Lower leg skin (tissue), 4 donors: ENCODE data around the gene MRPL32. TPM values are rescaled to one million over a fixed set of nuclear protein-coding genes. Genes with fewer than 3 reads are reported as not detected.
"Not testable (repeated sequence)": the region's sequence is repeated elsewhere in the genome, so short reads cannot be mapped to it uniquely, and the experiment has no call there.

Source experiments
- DNase-seq, 2 donors: peaks; one replicate each; pipeline ENCODE4 v3.0.0-alpha.2; 2019; ENCODE audit warnings: low spot score in 2 of 2
- H3K4me3 ChIP-seq: fragments of 200-600 bp; sonication (generic); 2 replicates; pipeline ENCODE4 v1.5.1; 2017; ENCODE audit warnings: mild to moderate bottlenecking, low read depth; ENCODE audit not compliant: poor library complexity, severe bottlenecking
- CTCF ChIP-seq, 3 donors: fragments of 450-650 bp; IDR thresholded peaks; one replicate each; pipeline ENCODE4 v1.5.1; 2016; ENCODE audit warnings: antibody characterized with exemption in 3 of 3, mild to moderate bottlenecking in 3 of 3, moderate library complexity in 2 of 3
- POLR2A ChIP-seq, 2 donors: fragments of 450-650 bp; IDR thresholded peaks; one replicate each; pipeline ENCODE4 v1.6.1; 2016 to 2017; ENCODE audit warnings: antibody characterized with exemption in 2 of 2, mild to moderate bottlenecking in 1 of 2, moderate library complexity in 1 of 2
- WGBS, 2 donors: methylation state at CpG; one replicate each; pipeline ENCODE4 v1.1.5; 2018; 5-methylcytosine and 5-hydroxymethylcytosine counted together
- intact Hi-C: fragments of 100-400 bp; cut with DNase I; formaldehyde crosslinking; loops from one replicate; pipeline ENCODE4 v1.15.0; 2023; ENCODE audit warnings: low total_unique reads
- total RNA-seq, 4 donors: library from RNA; depleted of rRNA; stranded (reverse); fragments of >200 nt; gene quantifications; one replicate each; pipeline ENCODE4 v1.1.0, GENCODE V29; 2016

The MRPL32 gene
- 10 to 100 TPM; 19.1 to 31.7 (median 25.7) TPM for total RNA-seq

GRCh38 chr7:42931834-42932651, at the start of gene MRPL32, which contains the start of gene PSMA2:
Gene MRPL32, plus strand, starts transcription at chr7:42932376. Its CDS starts 11 bp downstream, at chr7:42932387.
Gene PSMA2, minus strand, starts transcription at chr7:42932174. Its CDS starts 16 bp downstream, at chr7:42932158.
- peak within 1 kb of the TSS; percentile 68 for H3K4me3 ChIP-seq
- 1% methylated on average over 54 to 56 of the region's 56 CpGs for WGBS, 2 donors
- intact Hi-C loops: no loop called here
- no peak for TF ChIP-seq CTCF (IDR thresholded peaks at IDR 0.05)
- TF ChIP-seq POLR2A (IDR thresholded peaks at IDR 0.05): no peak
- DNase-seq: peak; percentile 97

- WGBS, 2 donors: 95 to 100% methylated on average over 2 to 6 of the region's 6 CpGs
- no peak for DNase-seq
- intact Hi-C loops: no loop called here
Observed at GRCh38 chr7:42883950-42884349, 48.2 kb upstream of the MRPL32 start.

GRCh38 chr7:42885183-42885582, 47.0 kb upstream of the MRPL32 start:
- intact Hi-C loops, H3K4me3 ChIP-seq, DNase-seq: not testable (repeated sequence)
- WGBS, 2 donors: 94 to 97% methylated on average over 8 of the region's 8 CpGs

More at GRCh38 chr7:42883950-42884349, 48.2 kb upstream of the MRPL32 start:
- no peak overlapping the region for H3K4me3 ChIP-seq
- no peak for TF ChIP-seq CTCF (IDR thresholded peaks at IDR 0.05)
- TF ChIP-seq POLR2A (IDR thresholded peaks at IDR 0.05): no peak

GRCh38 chr7:42886129-42886528, 46.0 kb upstream of the MRPL32 start:
- TF ChIP-seq POLR2A (IDR thresholded peaks at IDR 0.05) (no peak), CTCF (IDR thresholded peaks at IDR 0.05) (no peak)
- no peak overlapping the region for H3K4me3 ChIP-seq
- DNase-seq: no peak
- intact Hi-C loops: no loop called here
- WGBS, 2 donors: 76 to 79% methylated on average over 2 of the region's 2 CpGs

- no peak for TF ChIP-seq CTCF (IDR thresholded peaks at IDR 0.05)
- no peak for TF ChIP-seq POLR2A (IDR thresholded peaks at IDR 0.05)
- no peak for DNase-seq
- H3K4me3 ChIP-seq: no peak overlapping the region
- intact Hi-C loops: no loop called here
Observed at GRCh38 chr7:42886893-42887505, 45.2 kb upstream of the MRPL32 start.
